Activated T-cell treated with anti-CD3 and anti-CD28 coated beads, Interleukin-2, amount 50 U/mL, for 24 hours (primary cell): ENCODE measurements around the gene NID2.

Experiments used
- DNase-seq: peaks from one replicate; pipeline ENCODE4 v3.0.0-alpha.2; 2020
- H3K27ac Mint-ChIP-seq: 2 replicates; pipeline ENCODE4 v1.8.0; 2020; ENCODE audit warnings: mild to moderate bottlenecking, mixed read lengths
- H3K27me3 Mint-ChIP-seq: 2 replicates; pipeline ENCODE4 v1.8.0; 2020; ENCODE audit warnings: mixed read lengths
- H3K36me3 Mint-ChIP-seq: 2 replicates; pipeline ENCODE4 v1.8.0; 2020; ENCODE audit warnings: low read depth, mixed read lengths
- H3K4me1 Mint-ChIP-seq: 2 replicates; pipeline ENCODE4 v1.8.0; 2020; ENCODE audit warnings: low read depth, mixed read lengths
- H3K4me3 Mint-ChIP-seq: 2 replicates; pipeline ENCODE4 v1.8.0; 2020; ENCODE audit warnings: mild to moderate bottlenecking, moderate library complexity, mixed read lengths
- H3K9me3 Mint-ChIP-seq: 2 replicates; pipeline ENCODE4 v1.8.0; 2020; ENCODE audit warnings: mixed read lengths

The NID2 gene

DNA sequence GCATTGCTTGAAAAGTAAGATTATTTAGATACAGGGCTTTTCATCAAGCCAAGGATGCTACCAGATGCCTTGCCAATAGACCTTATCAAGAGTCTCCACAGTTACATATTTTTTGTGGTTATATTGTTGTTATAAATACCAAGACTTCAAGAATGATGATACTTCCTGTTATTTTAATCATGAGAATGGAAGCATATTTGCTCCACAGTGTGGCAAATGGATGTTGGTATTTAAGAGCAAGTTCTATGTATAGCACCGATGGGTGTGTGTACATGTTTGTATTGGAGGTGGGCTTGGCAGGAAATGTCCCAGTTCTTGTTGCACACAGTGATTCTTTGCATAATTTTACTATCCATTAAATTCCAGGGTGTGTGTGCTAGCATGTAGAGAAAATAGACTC lies 4.4 kb upstream of the NID2 start:
- peaks cover 44% of the 10 kb centered on the region for H3K27me3 Mint-ChIP-seq
- no peak overlapping the region for H3K27ac Mint-ChIP-seq
- H3K9me3 Mint-ChIP-seq = peaks cover 7% of the 10 kb centered on the region
- no peaks in the 10 kb centered on the region for H3K36me3 Mint-ChIP-seq
- peaks cover 20% of the 10 kb centered on the region for H3K4me1 Mint-ChIP-seq
- no peak for DNase-seq
- no peak overlapping the region for H3K4me3 Mint-ChIP-seq

DNA sequence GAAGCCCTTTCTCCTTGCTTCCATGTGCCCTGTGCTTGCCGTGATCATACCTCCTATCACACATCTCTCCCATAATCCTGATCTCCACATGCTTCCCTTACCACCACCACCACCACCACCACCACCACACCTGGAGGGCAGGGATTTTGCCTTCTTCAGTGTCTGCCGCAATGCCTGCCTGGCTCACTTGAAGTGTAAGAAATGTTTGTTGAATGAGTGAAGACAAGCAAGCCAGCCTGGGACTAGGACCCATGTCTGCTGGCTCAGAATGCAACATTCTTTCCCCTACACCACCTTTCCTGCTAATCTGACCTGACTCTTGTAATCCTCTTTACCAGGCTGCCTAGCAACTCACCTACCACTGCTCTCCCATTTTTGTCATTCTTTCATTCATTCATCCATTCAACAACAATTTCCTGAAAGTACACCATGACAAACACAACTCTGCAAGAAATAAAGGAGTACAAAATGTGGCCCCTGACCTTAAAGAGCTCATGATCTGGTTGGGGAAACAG lies 3.5 kb upstream of the NID2 start:
- Mint-ChIP-seq H3K9me3 (peaks cover 7% of the 10 kb centered on the region), H3K4me3 (no peak overlapping the region), H3K27me3 (peaks cover 51% of the 10 kb centered on the region), H3K27ac (no peak overlapping the region), H3K36me3 (no peaks in the 10 kb centered on the region), H3K4me1 (peaks cover 28% of the 10 kb centered on the region)
- no peak for DNase-seq

DNA sequence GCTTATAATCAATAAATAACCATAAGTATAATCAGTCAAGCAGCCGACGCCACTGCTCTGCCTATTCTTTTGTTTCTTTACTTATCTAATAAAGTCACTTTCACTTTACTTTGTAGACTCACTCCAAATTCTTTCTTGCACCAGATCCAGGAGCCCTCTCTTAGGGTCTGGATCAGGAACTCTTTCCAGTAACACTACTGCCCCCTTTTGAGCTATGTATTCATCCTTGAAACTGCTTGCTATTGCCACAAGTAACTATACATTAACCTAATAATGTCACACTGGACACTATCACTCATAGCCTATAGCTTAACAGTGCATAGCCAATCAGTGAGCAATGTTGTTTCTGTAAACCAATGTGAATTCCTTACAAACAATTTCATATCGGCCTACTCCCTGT lies 2.8 kb upstream of the NID2 start:
- H3K27ac Mint-ChIP-seq = no peak overlapping the region
- DNase-seq = no peak
- H3K36me3 Mint-ChIP-seq = no peaks in the 10 kb centered on the region
- no peak overlapping the region for H3K4me3 Mint-ChIP-seq
- peaks cover 28% of the 10 kb centered on the region for H3K4me1 Mint-ChIP-seq
- H3K27me3 Mint-ChIP-seq = peaks cover 56% of the 10 kb centered on the region
- H3K9me3 Mint-ChIP-seq = peaks cover 7% of the 10 kb centered on the region

DNA sequence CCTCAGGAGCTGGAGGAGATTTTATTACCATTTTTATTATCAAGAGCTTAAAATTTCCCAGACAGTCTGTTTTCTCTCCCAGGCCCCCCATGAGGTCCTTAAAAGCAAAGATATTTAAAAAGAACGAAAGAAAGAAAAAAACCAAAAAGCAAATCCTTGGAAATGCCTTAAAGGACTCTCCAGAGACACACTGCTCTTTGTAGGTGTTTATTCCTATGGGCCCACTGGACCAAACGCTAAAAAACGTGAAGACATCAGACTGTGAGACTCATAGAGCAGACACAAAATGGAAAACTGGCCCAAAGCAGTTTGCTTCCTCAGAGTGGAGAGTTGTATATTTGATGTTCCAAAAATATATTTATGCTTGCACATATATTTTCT lies 1.2 kb upstream of the NID2 start:
- Mint-ChIP-seq H3K27me3 (peaks cover 62% of the 10 kb centered on the region), H3K9me3 (peaks cover 7% of the 10 kb centered on the region), H3K27ac (no peak overlapping the region)

DNA sequence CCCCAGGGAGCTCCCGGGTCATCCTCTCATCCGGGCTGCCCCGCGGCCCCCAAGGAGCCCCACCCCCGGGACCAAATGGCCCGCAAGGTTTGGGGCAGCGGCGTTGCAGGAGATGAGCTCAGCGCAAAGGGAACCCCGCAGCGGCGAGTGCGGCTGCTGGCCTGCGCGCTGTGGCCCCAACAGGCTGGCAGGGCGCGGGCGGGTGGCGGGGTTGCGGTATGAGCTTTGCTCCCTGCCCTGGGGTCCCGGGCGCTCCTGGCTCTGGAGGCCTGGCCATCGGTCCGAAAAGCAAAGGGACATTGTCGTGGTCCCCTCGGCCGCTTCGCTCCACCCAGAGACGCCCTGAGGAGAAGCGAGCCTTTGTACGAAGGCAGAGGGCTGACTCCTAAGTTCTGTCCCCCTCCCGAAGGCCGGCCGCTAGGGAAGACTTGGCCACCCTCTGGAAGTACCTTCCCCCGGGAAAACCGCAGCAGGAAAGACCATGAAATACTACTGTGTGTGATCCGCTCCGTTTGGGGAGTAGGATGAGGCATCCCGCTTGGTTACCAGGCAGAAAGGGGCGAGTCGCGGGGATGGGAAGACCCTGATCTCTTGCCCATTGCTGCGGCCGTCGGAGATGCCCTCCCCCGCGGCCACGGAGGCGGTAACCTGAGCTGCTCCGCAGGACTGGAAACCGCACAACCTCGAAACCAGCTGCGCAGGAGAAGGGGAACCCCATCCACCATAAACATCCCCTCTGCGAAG lies 620 bp upstream of the NID2 start:
- Mint-ChIP-seq H3K9me3 (peaks cover 7% of the 10 kb centered on the region), H3K4me1 (peaks cover 28% of the 10 kb centered on the region), H3K27ac (no peak overlapping the region), H3K27me3 (peaks cover 62% of the 10 kb centered on the region), H3K36me3 (no peaks in the 10 kb centered on the region), H3K4me3 (peak overlapping the region; percentile 69)
- DNase-seq = peak; percentile 40

More for the DNA sequence above, 1.2 kb upstream of the NID2 start:
- peaks cover 28% of the 10 kb centered on the region for H3K4me1 Mint-ChIP-seq
- DNase-seq = no peak
- H3K4me3 Mint-ChIP-seq = peak overlapping the region; percentile 69
- no peaks in the 10 kb centered on the region for H3K36me3 Mint-ChIP-seq

DNA sequence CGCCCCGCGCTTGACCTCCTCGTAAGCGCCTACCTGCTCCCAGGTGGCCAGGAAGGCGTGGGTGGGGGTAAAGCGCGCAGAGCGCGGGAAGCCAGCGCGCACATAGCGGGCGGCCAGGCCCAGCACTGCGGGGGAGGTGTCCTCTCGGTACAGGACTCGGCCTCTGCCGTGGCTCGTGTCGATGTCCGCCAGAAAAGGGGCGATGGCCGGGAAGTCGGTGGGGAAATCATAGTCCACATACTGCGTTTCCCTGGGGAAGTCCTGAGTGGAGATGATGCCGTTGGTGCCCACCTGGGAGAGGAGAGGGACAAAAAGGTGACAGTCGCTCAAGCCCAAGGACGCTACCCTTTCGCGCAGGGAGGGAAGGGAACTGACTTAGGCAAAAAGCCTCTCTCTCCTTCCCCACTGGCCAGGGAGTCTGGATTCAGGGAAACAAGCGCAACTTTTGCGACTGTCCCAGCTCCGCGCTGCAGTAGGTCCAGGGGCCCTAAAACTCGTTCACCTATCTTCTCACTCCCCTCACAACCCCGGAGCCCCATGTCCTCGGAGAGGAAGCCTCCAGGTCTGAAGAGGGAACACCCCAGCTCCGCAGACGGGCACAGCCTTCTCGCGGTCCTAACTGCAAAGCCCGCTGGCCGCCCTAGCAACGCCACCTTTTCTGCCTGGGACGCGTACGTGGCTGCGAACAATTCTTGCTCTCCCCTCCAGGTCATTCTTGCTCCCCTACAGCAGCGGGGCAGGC lies 815 bp downstream of the NID2 start:
- DNase-seq = peak; percentile 51
- Mint-ChIP-seq H3K27me3 (peaks cover 59% of the 10 kb centered on the region), H3K4me1 (peaks cover 25% of the 10 kb centered on the region), H3K9me3 (no peaks in the 10 kb centered on the region), H3K36me3 (no peaks in the 10 kb centered on the region), H3K4me3 (peak overlapping the region; percentile 69), H3K27ac (no peak overlapping the region)

DNA sequence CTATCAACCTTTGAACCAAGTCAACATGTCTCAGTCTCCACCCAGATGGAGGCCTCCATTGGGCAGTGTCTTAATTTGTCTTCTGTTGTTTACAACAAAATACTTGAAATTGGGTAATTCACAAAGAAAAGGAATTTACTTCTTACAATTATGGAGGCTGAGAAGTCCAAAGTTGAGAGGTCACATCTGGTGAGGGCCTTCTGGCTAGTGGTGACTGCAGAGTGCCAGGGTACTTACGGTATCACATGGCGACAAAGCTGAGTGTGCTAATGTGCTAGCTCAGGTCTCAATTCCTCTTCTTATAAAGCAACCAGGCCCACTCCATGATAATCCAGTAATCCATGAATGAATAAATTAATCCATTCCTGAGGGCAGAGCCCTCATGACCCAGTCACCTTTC lies 4.7 kb downstream of the NID2 start:
- Mint-ChIP-seq H3K9me3 (no peaks in the 10 kb centered on the region), H3K27me3 (peaks cover 45% of the 10 kb centered on the region), H3K4me3 (no peak overlapping the region), H3K4me1 (peaks cover 13% of the 10 kb centered on the region), H3K36me3 (no peaks in the 10 kb centered on the region), H3K27ac (no peak overlapping the region)
- DNase-seq = no peak

DNA sequence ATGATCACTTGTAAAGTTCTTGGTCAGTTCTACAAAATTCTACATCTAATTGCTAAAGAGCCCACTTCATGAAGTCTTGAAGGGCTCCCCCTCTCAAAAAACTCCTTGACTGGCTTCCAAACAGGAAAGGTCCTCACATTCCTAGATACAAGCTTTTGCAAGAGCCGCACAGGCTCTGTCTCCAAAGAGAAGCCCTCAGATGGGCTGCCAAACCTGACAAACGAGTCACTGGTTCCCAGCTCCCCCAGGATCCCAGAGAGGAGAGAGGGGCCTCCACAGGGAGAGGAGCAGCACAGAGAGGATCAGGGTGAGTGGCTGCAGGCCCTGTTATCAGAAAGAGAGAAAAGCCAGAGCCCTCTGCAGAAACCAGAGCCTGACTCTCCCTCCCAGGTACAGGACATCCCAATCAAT lies 5.8 kb downstream of the NID2 start:
- peaks cover 37% of the 10 kb centered on the region for H3K27me3 Mint-ChIP-seq
- DNase-seq = no peak
- no peak overlapping the region for H3K4me3 Mint-ChIP-seq
- H3K9me3 Mint-ChIP-seq = no peaks in the 10 kb centered on the region
- peaks cover 7% of the 10 kb centered on the region for H3K4me1 Mint-ChIP-seq
- H3K27ac Mint-ChIP-seq = no peak overlapping the region
- H3K36me3 Mint-ChIP-seq = no peaks in the 10 kb centered on the region

DNA sequence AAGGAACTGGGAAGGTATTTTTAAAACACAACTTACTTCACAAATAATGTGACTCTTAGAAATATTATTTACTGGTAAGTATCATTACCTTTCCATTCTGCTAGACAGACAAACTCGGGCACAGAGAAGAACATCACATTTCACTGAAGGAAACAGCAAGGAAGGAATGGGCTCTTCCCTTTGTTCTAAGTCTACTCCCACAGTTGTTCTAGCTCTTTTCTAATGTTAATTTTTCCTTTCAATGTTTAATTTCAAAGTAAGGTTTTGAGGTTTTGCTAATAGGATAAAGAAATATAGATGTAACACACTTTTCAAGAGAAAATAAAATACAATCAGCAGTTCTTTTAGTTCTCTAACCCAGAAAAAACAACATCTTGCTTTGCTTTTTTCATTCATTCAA lies 7.0 kb downstream of the NID2 start:
- no peak overlapping the region for H3K4me3 Mint-ChIP-seq
- no peaks in the 10 kb centered on the region for H3K4me1 Mint-ChIP-seq
- H3K27me3 Mint-ChIP-seq = peaks cover 26% of the 10 kb centered on the region
- no peak overlapping the region for H3K27ac Mint-ChIP-seq
- no peaks in the 10 kb centered on the region for H3K9me3 Mint-ChIP-seq
- DNase-seq = no peak
- H3K36me3 Mint-ChIP-seq = no peaks in the 10 kb centered on the region

DNA sequence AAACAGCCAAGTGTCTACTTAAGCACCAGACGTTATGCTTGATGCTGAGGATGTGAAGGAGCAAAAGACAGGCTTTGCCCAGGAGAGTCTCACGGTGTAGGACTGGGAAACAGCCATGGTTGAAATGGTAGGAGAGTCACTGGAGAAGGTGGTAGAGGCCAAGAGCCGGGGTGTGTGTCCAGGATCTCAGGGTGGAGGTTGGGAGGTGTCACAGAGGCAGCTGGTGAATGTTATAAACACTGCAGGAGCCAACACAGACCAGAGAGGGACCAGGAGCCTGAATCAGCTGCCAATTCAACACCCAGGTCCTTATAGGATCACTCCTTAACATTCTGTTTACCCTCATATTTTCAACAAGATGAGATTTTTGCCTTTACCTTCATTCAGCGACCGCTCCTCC lies 7.5 kb downstream of the NID2 start:
- H3K4me1 Mint-ChIP-seq = no peaks in the 10 kb centered on the region
- DNase-seq = no peak
- peaks cover 21% of the 10 kb centered on the region for H3K27me3 Mint-ChIP-seq
- H3K9me3 Mint-ChIP-seq = no peaks in the 10 kb centered on the region
- no peak overlapping the region for H3K27ac Mint-ChIP-seq
- no peak overlapping the region for H3K4me3 Mint-ChIP-seq
- H3K36me3 Mint-ChIP-seq = no peaks in the 10 kb centered on the region

DNA sequence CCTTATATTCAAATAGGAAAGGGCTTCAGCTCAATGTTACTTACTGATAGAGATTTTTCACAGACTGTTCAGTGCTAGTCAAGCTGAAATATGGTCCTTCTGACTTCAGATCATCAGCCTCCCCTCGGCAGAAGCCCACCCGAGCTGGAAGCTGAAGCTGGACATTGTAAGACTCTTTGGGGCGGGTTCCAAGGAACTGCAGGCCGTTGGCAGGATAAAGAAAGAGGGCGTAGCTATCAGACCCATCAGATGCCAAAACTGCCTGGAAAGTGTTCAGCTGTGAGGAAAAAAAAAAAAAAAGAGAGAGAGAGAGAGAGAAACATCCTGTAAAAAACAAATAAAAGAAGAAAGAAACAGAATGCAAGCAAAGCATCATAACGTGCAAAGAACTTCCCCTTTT lies 8.8 kb downstream of the NID2 start:
- Mint-ChIP-seq H3K4me3 (no peak overlapping the region), H3K4me1 (no peaks in the 10 kb centered on the region)

DNA sequence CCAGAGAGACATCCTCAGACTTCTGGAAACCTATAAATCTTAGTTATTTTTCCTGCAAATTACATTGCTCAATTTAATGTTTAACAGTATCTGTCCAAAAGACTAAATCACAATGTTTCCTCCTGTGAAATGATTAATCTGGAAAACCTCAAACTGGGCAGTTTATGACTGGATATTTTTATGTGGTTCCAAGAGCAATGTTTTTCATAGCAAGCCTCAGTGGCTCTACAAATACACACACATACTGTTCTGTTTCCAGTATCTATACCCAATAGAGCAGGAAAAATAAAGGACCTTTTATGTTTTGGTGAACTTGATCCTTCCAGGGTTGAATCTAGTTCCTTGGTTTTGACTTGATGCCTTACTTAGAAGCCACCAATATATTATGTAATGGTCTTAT lies 9.2 kb downstream of the NID2 start:
- Mint-ChIP-seq H3K36me3 (no peaks in the 10 kb centered on the region), H3K4me1 (no peaks in the 10 kb centered on the region), H3K27ac (no peak overlapping the region), H3K9me3 (no peaks in the 10 kb centered on the region), H3K27me3 (peaks cover 28% of the 10 kb centered on the region), H3K4me3 (no peak overlapping the region)
- no peak for DNase-seq

More for the DNA sequence above, 8.8 kb downstream of the NID2 start:
- H3K9me3 Mint-ChIP-seq = no peaks in the 10 kb centered on the region
- no peak overlapping the region for H3K27ac Mint-ChIP-seq
- no peak for DNase-seq
- H3K36me3 Mint-ChIP-seq = no peaks in the 10 kb centered on the region
- peaks cover 24% of the 10 kb centered on the region for H3K27me3 Mint-ChIP-seq

DNA sequence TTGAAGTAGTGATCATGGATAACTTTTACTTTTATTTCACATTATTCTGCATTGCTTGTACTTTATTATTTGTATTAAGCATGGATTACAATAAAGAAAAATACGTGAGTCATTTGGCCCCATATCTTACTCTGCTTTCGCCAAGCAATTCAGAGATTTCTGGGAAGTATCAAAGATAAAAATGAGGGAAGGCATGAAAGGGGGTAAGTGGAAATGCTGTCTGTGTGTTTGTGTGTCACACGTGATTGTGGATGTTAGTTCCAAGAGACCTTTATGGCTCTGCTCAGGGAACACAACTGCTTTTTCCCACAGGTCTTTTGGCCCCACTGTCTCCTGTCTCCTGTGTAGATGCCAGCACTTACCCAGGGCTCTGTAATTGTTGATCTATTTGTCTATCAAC lies 10.5 kb downstream of the NID2 start:
- no peaks in the 10 kb centered on the region for H3K9me3 Mint-ChIP-seq
- no peaks in the 10 kb centered on the region for H3K36me3 Mint-ChIP-seq
- H3K27me3 Mint-ChIP-seq = peaks cover 34% of the 10 kb centered on the region
- no peak overlapping the region for H3K27ac Mint-ChIP-seq
- no peaks in the 10 kb centered on the region for H3K4me1 Mint-ChIP-seq
- no peak for DNase-seq
- H3K4me3 Mint-ChIP-seq = no peak overlapping the region

DNA sequence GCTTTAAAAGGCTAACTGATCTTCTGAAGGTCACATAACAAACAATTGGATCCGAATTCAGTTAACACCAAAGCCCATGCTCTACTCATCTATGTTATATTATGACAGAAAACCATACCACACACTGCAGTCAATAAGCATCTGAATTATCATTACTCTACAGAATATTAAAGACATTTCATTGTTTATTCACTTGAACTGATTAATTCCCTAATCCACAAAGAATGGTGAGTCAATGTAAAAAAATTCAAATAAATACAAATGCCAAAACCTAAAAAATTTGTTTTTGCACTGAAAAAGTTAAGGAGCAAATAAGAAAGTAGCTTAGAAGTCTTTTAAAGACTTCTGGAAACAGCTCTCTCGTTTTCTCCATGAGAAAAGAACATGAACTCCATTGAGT lies 13.7 kb downstream of the NID2 start:
- Mint-ChIP-seq H3K9me3 (no peaks in the 10 kb centered on the region), H3K4me1 (no peaks in the 10 kb centered on the region), H3K36me3 (no peaks in the 10 kb centered on the region), H3K27ac (no peak overlapping the region), H3K4me3 (no peak overlapping the region), H3K27me3 (peaks cover 30% of the 10 kb centered on the region)
- DNase-seq = no peak

DNA sequence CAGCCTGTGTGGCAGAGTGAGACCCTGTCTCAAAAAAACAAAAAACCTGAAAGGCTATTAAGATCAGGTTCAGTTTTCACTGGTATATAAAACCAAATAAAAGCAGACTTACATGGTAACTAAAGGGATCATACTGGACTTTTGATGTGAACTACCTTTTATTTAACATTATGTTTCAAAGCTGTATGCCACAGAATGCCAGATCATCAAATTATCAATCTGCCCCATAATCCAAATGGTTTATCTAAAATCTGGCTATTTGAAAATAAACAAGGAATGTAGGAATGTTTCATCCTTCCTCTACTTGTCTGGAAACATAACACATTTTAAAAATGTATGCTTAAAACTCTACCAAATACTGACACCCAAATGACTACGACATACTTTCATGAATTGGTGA lies 14.2 kb downstream of the NID2 start:
- no peak for DNase-seq
- Mint-ChIP-seq H3K4me3 (no peak overlapping the region), H3K9me3 (no peaks in the 10 kb centered on the region), H3K27ac (no peak overlapping the region), H3K27me3 (peaks cover 28% of the 10 kb centered on the region), H3K4me1 (no peaks in the 10 kb centered on the region), H3K36me3 (no peaks in the 10 kb centered on the region)
